Nucleus accumbens (tissue), 56 donors: ENCODE results near the gene TMEM150C.
A peak's percentile ranks its signal among the peaks of the same experiment; 100 is the strongest.

ENCODE experiments used
- DNase-seq, 56 donors: peaks; one replicate each; lab custom pipeline; 2025; lab: John Stamatoyannopoulos, UW

Gene TMEM150C

DNA sequence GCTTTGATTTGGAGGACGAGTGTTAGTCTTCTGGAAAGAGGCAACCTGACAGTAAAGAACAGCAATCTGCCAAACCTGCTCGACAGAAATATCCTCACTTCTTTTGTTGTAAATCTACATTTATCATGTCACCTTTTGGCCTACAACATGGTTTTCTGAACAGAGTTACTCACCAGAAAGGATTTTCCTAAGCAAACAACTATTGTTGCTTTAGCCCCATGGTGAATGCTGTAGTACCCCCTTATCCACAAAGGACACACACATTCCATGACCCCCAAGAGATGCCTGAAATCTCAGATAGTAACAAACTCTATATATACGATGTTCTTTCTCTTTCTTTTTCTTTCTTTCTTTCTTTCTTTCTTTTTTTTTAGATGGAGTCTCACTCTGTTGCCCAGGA lies 42.7 kb downstream of the TMEM150C start:
- no peak for DNase-seq

DNA sequence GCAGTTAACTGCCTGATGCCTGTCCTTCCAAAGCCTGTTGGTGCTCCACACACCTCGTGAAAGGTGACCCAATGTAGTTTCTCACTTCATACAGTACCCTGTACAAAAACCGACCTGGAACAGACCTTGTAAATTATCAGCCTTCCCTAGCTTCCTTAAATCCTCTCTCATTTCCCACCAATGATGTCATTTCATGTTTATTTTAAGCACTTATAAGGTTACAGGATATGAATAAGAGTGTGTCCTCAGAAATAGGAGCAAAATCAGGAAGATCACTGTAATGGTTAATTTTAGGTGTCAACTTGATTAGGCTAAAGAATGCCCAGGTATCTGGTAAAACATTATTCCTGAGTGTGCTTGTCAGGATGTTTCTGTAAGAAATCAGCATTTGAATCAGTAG lies 44.7 kb downstream of the TMEM150C start:
- no peak for DNase-seq

DNA sequence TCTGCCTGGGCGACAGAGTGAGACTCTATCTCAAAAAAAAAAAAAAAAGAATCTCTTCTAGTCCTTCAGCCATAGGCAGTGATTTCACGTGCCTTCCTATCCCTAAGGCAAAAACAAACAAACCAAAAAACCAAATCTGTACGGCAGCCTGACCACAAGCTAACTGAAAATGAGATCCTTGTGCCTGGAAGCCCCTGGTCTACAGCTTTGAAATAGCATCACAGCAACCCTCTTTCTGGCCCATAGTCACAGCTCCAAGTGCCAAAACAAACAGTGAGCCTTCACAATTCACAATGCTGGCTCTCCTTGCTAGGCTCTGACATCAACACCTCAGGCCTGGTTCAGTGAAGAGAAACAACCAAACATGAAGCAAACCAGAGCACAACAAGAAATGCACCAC lies 46.1 kb downstream of the TMEM150C start:
- DNase-seq, result peak in 51 of 56 donors; percentile 5 to 82 (median 56)

DNA sequence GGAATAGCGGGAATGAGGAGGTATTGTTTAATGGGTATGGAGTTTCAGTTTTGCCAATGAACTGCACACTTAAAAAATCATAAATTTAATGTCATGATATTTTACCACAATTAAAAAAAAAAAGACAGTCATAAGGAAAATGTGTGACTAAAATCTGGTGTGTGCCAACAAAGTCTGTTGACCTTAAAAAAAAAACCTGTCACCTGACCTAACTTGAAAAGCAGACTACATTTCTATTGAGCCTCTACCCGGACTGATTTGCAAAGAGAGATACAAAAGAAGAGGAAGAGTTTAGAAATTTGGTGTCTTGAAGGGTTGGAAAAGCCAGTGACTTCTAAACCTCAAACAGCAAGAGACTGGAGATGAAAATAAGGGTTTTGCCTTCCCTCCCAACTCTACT lies 48.4 kb downstream of the TMEM150C start:
- no peak for DNase-seq

DNA sequence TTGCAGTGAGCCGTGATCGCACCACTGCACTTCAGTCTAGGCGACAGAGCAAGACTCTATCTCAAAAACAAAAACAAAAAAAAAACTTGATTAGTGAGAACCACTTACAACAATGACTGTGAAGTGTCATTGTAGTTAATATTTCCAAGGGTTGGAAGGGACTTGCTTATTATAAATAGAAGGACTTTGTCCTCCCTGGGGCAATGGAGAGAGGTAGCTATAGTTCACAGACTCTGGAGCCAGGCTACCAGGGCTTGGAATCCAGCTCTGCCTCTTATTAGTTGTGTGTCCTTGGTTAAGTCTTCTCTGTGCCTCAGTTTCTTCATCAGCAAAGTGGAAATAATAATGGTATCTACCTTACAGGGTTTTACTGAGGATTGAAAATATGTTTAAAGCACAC lies 51.6 kb downstream of the TMEM150C start:
- DNase-seq, result no peak

DNA sequence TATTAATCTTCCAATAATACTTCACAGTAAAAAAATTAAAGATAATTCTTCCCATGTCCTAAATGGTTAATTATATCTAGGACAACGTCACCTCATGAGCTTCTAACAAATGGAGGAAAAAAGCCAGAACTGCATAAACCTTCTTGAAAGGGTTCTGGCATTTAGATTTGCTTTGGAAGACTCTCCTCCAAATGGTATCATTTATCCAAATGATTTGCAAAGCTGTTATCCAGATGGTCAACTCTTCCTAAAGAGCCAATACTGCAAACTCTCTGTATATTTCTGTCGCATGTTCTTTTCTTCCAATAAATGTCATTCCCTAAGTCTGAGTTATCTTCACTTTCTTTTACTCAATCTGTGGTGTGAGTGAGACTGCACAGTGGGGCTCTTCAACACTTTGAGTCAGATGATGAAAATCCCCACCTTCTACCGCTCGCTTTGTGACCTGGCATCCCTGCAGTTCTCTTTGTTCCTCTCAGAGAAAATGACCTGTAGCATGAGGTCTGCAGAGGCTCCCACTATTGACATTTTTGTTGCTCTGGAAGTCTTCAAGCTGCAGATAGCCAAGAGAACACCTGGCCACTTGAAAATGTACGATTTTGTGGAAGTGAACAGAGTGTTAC lies 52.9 kb downstream of the TMEM150C start:
- no peak for DNase-seq

DNA sequence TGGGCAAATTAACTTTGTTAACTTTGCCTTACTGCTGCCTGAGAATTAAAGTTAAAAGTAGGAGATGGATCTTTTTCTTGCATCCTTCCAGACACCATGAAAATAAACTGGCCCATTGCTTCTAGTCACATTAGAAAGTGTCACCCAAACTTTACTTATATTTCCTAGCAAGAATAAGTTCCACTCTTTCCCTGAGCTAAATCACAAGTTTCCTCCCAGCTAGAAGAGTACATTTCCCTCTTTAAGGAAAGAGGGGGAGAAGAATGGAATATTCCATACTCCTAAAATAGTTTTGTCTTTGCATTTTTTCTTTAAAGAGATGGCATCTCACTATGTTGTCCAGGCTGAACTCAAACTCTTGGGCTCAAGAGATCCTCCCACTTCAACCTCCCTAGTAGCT lies 53.8 kb downstream of the TMEM150C start:
- no peak for DNase-seq

DNA sequence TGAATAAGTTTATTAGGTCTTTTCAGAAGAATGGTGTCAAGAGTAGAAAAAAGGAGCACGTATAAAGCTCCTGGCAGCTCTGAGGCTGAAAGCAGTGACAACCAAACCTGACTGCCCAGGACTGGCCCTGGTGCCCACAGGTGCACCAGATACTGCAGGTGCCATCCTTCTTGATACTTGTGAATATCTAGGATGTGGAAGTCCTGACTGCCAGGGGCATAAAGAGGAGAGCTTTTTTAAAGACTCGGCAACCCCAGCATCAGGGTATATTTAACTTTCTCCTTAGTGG lies 60.7 kb downstream of the TMEM150C start:
- no peak for DNase-seq

DNA sequence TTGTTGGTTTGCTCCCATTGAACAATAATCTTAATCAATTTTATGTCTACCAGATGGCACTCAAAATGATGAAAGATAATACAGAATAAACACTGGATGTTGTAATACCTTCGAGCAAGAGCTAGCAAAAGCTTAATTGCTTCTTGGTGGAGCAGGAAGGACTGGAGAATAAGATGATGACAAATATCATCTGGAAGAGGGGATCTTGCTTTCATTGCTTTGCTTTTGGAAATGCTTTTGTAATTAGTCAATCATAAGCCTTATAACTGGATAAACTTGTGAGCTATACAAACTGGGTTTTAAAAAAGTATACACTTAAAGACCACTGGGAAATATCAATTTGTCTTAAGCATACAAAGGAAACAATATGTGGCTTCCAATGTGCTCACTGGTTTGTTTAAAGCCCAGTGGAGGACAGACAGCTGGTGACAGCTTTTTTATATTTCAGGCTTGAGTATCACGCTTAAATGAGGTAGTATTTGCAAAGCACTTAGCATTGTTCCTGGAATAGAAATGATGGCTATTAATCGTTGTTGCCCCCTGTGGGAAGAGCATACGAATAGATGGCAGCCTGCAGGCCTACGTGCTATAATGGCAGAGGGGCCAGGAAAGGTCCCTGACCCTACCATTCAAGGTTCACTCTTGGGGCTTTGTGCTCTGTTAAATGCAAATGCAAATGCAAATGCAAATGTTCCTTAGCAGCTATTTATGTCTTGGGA lies 61.2 kb downstream of the TMEM150C start:
- DNase-seq, result no peak

DNA sequence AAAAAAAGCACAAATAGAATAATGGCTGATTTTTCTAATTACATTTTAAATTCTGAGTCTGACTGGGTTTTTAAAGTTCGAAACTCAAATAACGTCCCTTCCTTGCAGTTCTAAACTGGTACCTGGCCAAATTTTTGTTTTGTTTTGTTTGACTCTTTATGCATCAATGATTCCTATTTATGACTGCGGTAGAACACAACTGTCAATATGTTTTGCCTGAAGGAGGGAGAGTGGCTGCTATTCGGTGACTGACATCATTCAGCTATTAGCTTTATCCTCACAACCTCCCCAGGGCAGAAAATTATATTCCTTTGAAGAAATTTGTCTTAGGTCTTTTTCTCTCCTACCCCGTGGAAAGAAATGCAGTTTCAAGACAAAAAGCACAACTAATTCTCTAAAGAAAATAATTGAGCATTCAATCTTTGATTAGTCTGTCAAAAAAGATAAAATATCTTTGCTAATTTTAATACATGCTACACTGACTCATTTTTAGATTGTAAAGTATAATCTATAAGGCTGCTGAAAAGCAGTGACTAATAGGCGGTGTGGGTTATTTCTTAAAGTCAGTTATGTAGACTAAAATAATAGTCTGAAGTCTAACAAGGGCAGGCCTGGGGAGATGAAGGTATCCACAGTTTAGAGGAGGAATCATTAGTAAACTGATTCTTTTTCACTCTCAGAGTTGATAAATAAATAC lies 61.9 kb downstream of the TMEM150C start:
- no peak for DNase-seq

DNA sequence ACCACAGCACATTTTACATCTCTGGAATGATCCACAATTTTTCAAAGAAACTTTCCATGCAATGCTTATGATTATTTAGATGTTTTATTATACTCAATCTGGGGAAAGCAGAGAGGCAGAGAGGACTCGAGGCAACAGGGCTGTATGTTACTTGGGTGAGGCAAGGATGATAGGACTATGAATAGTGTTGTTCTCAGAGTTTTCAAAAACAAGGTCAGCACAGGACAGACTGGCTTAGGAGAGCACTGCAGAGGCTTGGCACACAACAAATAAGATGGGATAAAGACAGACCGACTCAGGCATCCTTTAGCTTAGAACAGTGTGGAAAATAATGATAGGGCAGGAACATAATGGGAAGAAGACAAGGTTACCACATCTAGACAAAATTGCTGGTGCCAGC lies 65.4 kb downstream of the TMEM150C start:
- no peak for DNase-seq

DNA sequence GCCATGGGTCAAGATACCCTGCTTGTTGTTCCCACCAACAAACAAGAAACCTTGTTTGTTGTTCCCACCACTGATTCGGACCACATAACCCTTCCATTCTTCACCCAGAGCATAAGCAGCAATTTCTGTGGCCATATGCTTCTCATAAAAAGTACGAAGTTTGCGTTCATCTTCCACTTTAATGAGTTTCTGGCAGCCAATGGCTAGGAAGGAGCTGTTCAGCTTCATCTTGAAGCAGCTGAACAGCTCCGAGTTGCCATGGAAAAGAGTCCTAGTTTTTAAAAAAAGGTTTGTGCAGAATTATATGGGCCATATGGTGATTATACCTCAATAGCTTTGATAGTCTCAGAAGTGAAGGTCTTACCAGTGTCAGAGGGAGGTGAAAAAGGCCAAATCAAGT lies 66.1 kb downstream of the TMEM150C start:
- no peak for DNase-seq

DNA sequence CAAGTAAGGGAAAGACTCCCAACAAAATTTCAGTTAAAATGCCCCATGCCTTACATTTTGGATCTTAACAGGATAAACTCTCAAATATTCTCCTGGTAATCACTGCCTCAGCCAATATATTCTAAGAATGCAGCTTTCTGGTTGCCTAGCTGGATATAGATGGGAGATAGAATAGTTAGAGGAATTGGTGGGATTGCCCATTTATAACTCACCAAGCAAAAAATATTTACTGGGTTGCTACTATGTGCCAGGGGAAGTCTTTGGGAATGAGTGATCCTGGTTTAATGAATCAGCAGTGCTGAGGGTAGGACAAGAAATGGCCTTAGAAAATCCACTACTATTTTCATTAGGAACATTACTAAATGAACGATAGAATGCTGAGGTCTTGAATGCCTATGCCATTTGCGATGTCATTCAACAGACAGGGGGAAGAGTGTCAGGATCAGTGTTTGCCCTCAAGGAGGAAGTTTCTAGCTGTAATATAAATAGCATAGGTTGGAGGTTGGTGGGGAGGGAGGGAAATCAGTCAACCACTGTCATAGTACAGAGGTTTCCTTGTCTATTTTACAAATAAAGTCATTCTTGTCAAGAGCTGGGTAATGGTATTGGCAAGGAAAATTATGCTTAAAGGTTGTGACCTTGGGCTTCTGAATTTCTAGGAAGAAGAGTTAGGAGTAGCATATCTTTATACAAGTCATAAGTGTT lies 67.9 kb downstream of the TMEM150C start:
- no peak for DNase-seq

DNA sequence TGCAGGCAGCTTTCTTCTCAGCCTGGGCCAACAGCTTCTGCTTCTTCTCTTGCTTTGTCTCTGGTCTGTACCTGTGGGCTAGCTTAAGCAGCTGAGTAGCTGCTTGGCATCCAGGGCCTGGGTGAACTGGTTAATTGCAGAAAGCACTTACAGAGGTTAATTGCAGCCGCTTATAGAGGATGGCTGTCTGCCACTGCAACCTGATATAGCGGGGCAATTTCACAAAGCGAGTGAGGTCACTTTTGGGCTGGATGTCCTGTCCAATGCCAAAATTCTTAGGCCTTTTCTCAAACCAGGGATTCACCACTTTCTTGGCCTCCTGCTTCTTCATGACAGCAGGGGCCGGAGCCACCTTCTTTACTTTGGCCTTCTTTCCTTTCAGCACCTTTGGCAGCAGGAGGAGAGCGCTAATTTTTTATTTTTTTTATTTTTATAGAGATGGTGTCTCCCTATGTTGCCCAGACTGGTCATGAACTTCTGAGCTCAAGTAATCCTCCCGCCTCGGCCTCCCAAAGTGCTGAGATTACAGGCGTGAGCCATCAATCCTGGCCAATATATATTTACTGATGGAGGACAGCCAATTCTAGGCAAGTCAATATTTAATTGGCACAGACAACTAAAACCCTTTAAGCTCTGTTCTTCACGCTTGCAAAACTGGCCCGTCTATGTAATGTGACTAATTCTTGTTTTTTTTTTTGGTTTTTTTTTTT lies 70.4 kb downstream of the TMEM150C start:
- DNase-seq, result no peak

DNA sequence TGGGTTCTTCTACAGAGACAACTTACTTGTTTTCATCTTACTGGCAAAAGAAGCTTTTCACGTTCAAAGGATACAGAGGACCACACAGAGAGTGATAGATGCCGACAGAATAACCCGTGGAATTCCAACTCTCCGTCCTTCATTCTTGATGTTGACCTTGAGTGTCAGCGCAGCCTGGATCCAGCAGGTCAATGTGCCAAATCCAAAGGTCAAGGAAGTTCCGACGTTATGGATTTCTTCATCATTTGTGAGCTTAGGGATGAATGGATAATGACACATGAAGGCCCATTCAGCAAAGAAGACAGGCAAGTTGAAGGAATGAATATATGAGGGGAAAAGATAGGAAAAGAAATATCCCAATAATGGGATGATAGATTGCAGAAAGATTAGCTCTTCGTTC lies 71.8 kb downstream of the TMEM150C start:
- DNase-seq, result no peak

DNA sequence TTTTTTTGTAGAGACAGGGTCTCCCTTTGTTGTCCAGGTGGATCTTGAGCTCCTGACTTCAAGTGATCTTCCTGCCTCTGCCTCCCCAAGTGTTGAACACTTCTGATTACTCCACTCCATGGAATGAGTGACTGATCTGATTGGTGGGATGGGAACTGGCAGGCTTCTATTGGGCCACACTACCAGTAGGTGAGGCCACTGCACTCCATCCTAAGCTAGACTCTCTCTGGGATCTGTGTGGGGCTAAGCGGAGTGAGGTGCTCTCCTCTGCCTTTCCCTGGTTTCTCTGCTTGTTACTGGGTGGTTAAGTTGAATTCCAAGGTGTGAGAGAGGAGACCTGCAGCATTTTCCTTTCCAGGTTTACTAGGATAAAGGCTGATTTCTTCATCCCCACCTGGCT lies 72.7 kb downstream of the TMEM150C start:
- DNase-seq, result no peak

DNA sequence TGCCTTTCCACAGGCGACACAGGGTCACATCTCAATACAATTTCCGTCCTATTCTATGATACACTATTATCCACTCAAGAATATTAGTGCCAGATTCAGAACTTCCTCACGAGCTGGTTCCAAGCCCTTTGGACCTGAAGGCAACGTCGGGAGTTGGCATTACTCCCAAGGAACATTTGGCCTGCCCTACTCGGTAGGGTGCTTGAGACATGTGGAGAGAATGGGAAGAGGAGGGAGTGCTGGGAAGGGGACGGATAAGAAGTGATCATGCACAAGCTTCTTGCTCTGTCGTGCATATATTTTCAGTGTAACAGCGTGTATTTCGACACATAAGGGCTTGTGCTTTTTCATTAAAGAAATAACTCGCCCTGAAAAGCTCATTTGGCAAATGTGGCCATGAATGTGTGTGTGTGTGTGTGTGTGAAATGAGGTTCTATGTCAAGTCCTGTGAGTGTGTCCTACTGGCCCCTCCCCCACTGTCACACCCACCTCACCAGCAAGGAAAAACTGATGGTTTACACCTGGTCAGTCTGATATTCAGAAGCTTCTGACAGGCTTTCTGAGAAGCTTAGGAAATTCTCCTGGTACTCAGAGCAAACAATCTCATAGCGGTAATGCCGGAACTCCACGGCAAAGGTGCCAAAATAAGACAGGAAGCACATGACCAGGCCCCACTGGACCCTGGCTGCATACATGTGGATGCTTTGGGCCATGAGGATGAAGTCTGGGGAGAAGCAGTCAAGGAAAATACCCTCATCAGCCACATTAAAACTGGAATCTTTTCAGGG lies 76.6 kb downstream of the TMEM150C start:
- DNase-seq, result no peak

DNA sequence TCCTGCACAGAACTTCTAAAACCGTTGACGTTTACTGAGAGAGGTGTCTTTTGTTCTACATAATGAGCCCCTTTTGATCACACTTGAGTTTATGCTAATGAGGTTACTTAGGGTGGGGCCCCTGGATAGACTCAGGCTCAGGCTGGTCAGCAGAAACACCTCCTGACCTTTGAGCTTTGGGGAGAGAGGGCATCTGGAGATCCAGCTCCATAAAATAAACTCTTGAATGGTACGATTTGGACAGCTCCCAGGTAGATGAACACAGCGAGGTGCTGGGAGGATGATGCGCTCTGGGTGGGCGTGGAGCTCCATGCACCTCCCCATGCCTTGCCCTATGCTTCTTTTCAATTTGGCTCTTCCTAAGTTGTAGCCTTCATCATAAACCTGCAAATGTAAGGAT lies 79.4 kb downstream of the TMEM150C start:
- DNase-seq, result no peak

DNA sequence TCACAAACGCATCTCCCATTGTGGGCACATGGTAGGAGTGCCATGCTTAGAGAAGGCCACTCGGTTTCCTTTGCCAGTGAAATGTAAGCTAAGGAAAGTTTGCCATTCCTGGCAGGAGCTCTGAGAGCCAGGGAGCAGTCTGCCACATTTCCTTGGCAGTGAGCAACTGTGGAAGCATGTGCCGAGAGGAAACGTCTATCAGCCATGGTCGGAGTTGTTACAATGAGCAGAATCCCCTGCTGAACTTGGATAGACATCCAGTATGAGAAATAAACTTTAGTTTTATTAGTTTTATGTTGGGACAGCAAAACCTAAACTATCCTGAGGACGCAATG lies 80.3 kb downstream of the TMEM150C start:
- DNase-seq, result no peak

DNA sequence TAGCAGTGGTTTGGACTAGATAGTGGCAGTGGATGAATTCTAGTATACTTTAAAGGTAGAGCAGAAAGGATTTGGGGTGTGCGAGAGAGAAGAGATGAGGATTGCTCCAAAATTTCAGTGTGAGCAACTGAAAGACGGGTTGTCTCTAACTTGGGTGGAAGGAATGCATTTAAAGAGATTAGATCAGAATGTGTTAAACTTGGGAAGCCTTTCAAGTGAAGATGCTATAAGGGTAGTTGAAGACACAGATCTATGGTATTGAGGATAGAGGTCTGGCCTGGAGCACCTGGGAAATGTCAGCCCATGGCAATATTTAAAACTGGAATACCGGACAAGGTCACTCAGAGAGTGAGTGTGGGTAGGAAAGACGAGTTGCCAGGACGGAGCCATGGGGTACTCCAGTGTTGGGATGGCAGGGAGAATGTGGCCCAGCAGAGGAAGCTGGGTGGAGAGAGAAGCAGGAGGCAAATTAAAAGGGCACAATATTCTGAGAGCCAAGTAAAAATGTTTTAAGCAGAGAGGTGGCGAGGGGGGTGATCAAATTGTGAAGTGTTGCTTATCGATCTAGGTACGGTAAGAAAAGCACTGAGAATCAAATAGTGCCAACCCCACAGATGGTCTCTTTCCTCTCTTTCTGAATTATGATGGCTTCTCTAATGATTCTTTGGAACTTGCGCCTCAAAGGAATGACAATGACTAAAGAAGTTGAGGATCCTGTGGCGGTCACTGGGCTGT lies 80.8 kb downstream of the TMEM150C start:
- DNase-seq, result no peak
